Body of pancreas (tissue), 4 donors: Measurements from ENCODE around the gene HAAO.

Source experiments
- POLR2A ChIP-seq, 3 donors: fragments of 450-650 bp; IDR thresholded peaks; one replicate each; pipeline ENCODE4 v1.6.1; 2016; ENCODE audit warnings: antibody characterized with exemption in 3 of 3, mild to moderate bottlenecking in 2 of 3
- TF ChIP-seq, protein P1 (sequence below), 7 experiments: fragments of 450-650 bp in 4 of 7; fragments of 200-600 bp in 3 of 7; sonication (generic) in 3 of 7; IDR thresholded peaks; one replicate each; pipeline ENCODE4 v1.5.1; 2016 to 2019; ENCODE audit warnings: antibody characterized with exemption in 7 of 7

DNA sequence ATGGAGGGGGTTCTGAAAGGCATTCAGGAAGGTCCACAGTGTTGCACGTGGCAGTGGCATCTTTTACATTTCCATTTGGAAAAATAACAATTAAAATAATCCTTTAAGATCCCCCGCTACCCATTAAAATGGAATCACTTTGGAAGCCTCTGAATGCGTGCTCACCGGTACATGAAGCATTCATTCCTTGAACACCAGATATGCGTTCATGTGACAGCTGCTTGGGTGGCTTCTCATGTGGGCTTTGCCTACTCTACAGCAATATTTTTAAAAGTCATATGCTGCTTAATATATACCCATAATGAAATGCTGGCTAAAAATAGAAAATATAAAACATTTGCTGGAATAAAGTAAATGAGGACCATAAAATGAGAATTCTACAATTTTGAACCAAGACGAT lies 14.4 kb upstream of the HAAO start:
- TF ChIP-seq, protein P1, sequence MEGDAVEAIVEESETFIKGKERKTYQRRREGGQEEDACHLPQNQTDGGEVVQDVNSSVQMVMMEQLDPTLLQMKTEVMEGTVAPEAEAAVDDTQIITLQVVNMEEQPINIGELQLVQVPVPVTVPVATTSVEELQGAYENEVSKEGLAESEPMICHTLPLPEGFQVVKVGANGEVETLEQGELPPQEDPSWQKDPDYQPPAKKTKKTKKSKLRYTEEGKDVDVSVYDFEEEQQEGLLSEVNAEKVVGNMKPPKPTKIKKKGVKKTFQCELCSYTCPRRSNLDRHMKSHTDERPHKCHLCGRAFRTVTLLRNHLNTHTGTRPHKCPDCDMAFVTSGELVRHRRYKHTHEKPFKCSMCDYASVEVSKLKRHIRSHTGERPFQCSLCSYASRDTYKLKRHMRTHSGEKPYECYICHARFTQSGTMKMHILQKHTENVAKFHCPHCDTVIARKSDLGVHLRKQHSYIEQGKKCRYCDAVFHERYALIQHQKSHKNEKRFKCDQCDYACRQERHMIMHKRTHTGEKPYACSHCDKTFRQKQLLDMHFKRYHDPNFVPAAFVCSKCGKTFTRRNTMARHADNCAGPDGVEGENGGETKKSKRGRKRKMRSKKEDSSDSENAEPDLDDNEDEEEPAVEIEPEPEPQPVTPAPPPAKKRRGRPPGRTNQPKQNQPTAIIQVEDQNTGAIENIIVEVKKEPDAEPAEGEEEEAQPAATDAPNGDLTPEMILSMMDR (IDR thresholded peaks at IDR 0.05): no peak
- no peak for TF ChIP-seq POLR2A (IDR thresholded peaks at IDR 0.05)
